BJ (cell line): Measurements from ENCODE around the gene GPR18. TPM values are rescaled to one million over a fixed set of nuclear protein-coding genes. Genes with fewer than 3 reads are reported as not detected.
"Not testable (repeated sequence)": the region's sequence is repeated elsewhere in the genome, so short reads cannot be mapped to it uniquely, and the experiment has no call there.

Source experiments
- CTCF ChIA-PET: fragments of 350-600 bp; formaldehyde crosslinking; extraction: SDS; loops from one replicate; lab custom pipeline; 2021; ENCODE audit warnings: antibody characterized with exemption, inconsistent platforms; lab: Yijun Ruan, JAX
- POLR2A ChIA-PET: fragments of 300-600 bp; sonication (Branson Sonifier 250); formaldehyde crosslinking; extraction: SDS; loops from one replicate; lab custom pipeline; 2021; ENCODE audit warnings: antibody characterized with exemption; lab: Charles Lee
- DNase-seq: peaks from one replicate; pipeline ENCODE4 v3.0.0-alpha.2; 2011; ENCODE audit warnings: low read depth
- H3K27me3 ChIP-seq: 2 replicates; pipeline ENCODE4 v1.6.0; 2011; ENCODE audit warnings: low read length; ENCODE audit not compliant: control insufficient read depth, insufficient read depth
- H3K36me3 ChIP-seq: 2 replicates; pipeline ENCODE4 v1.5.1; 2011; ENCODE audit warnings: low read length; ENCODE audit not compliant: control insufficient read depth, insufficient read depth
- H3K4me3 ChIP-seq: 2 replicates; pipeline ENCODE4 v1.5.1; 2011; ENCODE audit warnings: low read depth, mild to moderate bottlenecking, control low read depth, low read length
- CTCF ChIP-seq: IDR thresholded peaks from 2 replicates; pipeline ENCODE4 v1.5.1; 2011; ENCODE audit warnings: low read depth, mild to moderate bottlenecking, control low read depth, inconsistent platforms, low read length, moderate library complexity; ENCODE audit not compliant: insufficient read depth
- polyA plus RNA-seq: library from polyadenylated mRNA; depleted of rRNA; stranded (reverse); fragments of >200 nt; gene quantifications from 2 replicates; pipeline ENCODE4 v1.2.3, GENCODE V29; 2011

Gene GPR18
- polyA plus RNA-seq, 1 experiment, result not detected

GRCh38 chr13:99254830-99255229, 3.3 kb downstream of the GPR18 start:
- Histone ChIP-seq H3K27me3 (no peaks in the 10 kb centered on the region), H3K4me3 (no peak overlapping the region), H3K36me3 (peaks cover 2% of the 10 kb centered on the region; the same call in 1 of the 2 replicates)
- TF ChIP-seq CTCF, result no peak
- DNase-seq, result no peak
- POLR2A ChIA-PET, result no interaction called here
- CTCF ChIA-PET, result interaction anchor here (1.6 to 2.5 kb wide), 2 partner anchors 11 to 78 kb away, joined by 5 to 15 read pairs; no protein-coding TSS in a partner anchor

GRCh38 chr13:99251921-99252320, 6.3 kb downstream of the GPR18 start:
- no peak for TF ChIP-seq CTCF
- DNase-seq, result no peak
- CTCF ChIA-PET, result interaction anchor here (0.7 to 2.0 kb wide), 3 partner anchors 14 to 185 kb away, joined by 4 read pairs; no protein-coding TSS in a partner anchor
- Histone ChIP-seq H3K27me3 (no peaks in the 10 kb centered on the region), H3K36me3 (peaks cover 1% of the 10 kb centered on the region; the same call in 1 of the 2 replicates), H3K4me3 (no peak overlapping the region)
- POLR2A ChIA-PET, result no interaction called here

GRCh38 chr13:99250982-99251825, 7.0 kb downstream of the GPR18 start:
- DNase-seq, result no peak
- ChIA-PET POLR2A (no interaction called here), CTCF (interaction anchor here (0.7 to 2.0 kb wide), 3 partner anchors 15 to 185 kb away, joined by 4 read pairs; no protein-coding TSS in a partner anchor)
- Histone ChIP-seq H3K27me3 (no peaks in the 10 kb centered on the region), H3K36me3 (peaks cover 1% of the 10 kb centered on the region; the same call in 1 of the 2 replicates), H3K4me3 (no peak overlapping the region)
- TF ChIP-seq CTCF, result no peak

- H3K4me3 ChIP-seq, POLR2A ChIA-PET, H3K27me3 ChIP-seq, DNase-seq, H3K36me3 ChIP-seq: not testable (repeated sequence)
- CTCF ChIA-PET, result interaction anchor here (0.7 kb wide), 2 partner anchors 45 to 46 kb away, joined by 3 read pairs; no protein-coding TSS in a partner anchor
Observed at GRCh38 chr13:99249606-99250005, 8.6 kb downstream of the GPR18 start.

GRCh38 chr13:99249178-99249577, 9.0 kb downstream of the GPR18 start:
- DNase-seq, H3K27me3 ChIP-seq, POLR2A ChIA-PET, H3K4me3 ChIP-seq, H3K36me3 ChIP-seq: not testable (repeated sequence)
- CTCF ChIA-PET, result interaction anchor here (0.7 kb wide), 2 partner anchors 45 to 46 kb away, joined by 3 read pairs; no protein-coding TSS in a partner anchor

- no peak for TF ChIP-seq CTCF
- POLR2A ChIA-PET, result no interaction called here
- no peak for DNase-seq
Observed at GRCh38 chr13:99246100-99246499, 12.1 kb downstream of the GPR18 start.

More at GRCh38 chr13:99246100-99246499, 12.1 kb downstream of the GPR18 start:
- Histone ChIP-seq H3K27me3 (no peaks in the 10 kb centered on the region), H3K4me3 (no peak overlapping the region), H3K36me3 (no peaks in the 10 kb centered on the region)
- CTCF ChIA-PET, result no interaction called here
